ENCODE data around the gene MAGEA4.

- TF ChIP-seq FOS (IDR thresholded peaks at IDR 0.05; ENCODE audit: low read depth, low read length) (no peak), CTCF (conservative IDR thresholded peaks at IDR 0.05; ENCODE audit: low read depth, low read length) (no peak), MXI1 (IDR thresholded peaks at IDR 0.05; ENCODE audit: borderline replicate concordance, low read depth, low read length) (no peak), MAFK (IDR thresholded peaks at IDR 0.05; ENCODE audit: low read depth, low read length) (no peak), SMC3 (IDR thresholded peaks at IDR 0.05; ENCODE audit: low read depth, low read length) (no peak), ELK1 (IDR thresholded peaks at IDR 0.05; ENCODE audit: borderline replicate concordance, low read depth, low read length) (no peak), MAZ (IDR thresholded peaks at IDR 0.05; ENCODE audit: borderline replicate concordance, low read depth, low read length) (no peak), NFE2L2 (IDR thresholded peaks at IDR 0.05; ENCODE audit: low read depth, low read length) (no peak)
These were observed 10.0 kb downstream of the MAGEA4 start for GRCh38 chrX:151922692-151923091.

Data from IMR-90 (cell line).